SH-SY5Y (cell line): ENCODE measurements around the gene SUMF2.
A peak's percentile ranks its signal among the peaks of the same experiment; 100 is the strongest.

Experiments
- GATA2 ChIP-seq: IDR thresholded peaks from 2 replicates; pipeline ENCODE4 v1.6.1; 2011; ENCODE audit warnings: mild to moderate bottlenecking, low read depth, low read length
- GATA3 ChIP-seq: IDR thresholded peaks from 2 replicates; pipeline ENCODE4 v1.6.1; 2011; ENCODE audit warnings: low read depth, mild to moderate bottlenecking, low read length, moderate library complexity

The SUMF2 gene

DNA sequence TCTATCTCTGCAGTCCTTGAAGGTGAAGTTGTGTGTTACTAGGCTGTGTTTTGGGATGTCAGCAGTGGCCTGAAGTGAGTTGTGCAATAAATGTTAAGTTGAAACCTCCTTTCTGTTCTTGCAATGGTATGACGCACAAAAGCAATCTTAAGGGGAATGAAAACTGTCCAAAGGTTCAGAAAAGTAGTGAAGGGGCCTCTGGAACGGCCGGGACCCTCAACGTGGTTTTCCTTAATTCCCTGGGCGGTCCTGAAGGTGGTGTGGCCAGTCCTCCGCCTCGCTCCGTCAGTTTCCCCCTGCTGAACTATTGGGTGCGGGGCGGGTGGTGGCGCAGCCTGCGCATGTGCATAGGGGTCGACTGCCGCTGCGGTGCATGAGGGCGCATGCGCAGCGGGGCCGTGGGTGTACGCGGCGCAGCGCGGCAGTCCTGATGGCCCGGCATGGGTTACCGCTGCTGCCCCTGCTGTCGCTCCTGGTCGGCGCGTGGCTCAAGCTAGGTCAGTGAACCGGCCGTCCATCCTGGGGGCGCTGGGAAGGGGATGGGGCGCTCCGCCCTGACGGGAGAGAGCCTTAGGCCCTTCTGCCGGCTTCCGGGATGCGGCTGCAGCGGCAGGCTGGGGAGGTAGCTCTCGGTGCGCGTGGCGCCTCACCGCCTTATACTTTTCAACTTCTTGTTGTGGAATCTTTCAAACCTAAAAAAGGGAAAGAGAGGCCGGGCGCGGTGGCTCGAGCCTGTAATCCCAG, at the start of gene SUMF2:
Gene SUMF2, plus strand, starts transcription at position 405 of the 744 bp plus-strand sequence. Its CDS starts 26 bp downstream, at position 431.
- TF ChIP-seq GATA2 (no peak), GATA3 (no peak)

DNA sequence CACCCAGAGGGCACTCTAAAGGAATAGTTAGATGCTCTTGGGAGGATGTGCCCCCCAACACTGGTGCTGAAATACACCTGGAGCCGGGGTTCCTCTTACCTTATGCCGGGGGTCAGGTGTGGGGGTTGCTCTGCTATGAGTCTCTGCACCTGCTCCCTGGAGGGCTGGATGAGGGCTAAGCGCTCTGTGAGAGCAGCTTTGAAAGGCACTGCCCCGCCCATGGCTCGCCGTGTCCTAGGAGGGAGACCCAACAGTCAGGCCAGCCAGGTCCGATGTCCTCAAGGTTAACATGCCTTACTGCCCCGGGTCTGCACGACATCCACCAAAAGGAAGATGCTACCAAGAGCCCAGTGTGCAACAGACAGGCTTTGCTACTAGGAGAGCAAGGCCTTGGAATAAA, 44.6 kb upstream of the SUMF2 start:
- no peak for TF ChIP-seq GATA3
- no peak for TF ChIP-seq GATA2

DNA sequence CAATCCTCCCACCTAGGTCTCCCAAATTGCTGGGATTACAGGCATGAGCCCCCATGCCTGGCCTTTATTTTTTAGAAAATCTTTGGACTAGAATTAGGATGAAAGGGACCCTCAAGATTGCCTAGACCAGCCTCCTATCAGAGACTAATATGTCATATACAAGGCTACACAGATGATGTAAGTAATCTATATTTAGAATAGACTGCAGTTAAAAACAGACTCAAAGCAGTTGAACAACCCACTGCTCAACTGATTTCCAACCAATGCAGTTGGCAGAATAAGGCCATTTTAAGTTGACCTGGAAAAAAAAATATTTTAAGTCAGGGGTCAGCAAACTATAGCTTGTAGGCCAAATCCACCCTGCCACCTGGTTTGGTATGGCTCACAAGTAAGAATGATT, 40.6 kb upstream of the SUMF2 start:
- no peak for TF ChIP-seq GATA3
- TF ChIP-seq GATA2, result no peak

DNA sequence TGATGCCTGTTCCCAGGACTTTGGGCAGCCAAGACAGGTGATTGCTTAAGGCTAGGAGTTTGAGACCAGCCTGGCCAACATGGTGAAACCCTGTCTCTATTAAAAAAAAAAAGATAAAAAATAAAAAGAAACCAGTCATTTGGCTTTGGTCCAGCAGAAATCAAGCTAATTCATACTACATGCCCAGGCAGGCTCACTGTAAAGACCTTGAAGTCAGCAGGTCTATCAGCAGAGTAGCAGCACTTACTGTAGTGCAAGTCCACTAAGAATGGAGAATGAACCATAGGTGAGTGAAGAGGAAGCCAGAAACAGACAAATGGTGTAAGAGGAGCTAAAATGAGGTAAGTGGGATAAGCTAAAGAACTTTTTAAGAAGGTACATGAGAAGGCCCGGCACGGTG, 37.5 kb upstream of the SUMF2 start:
- no peak for TF ChIP-seq GATA3
- TF ChIP-seq GATA2, result no peak

DNA sequence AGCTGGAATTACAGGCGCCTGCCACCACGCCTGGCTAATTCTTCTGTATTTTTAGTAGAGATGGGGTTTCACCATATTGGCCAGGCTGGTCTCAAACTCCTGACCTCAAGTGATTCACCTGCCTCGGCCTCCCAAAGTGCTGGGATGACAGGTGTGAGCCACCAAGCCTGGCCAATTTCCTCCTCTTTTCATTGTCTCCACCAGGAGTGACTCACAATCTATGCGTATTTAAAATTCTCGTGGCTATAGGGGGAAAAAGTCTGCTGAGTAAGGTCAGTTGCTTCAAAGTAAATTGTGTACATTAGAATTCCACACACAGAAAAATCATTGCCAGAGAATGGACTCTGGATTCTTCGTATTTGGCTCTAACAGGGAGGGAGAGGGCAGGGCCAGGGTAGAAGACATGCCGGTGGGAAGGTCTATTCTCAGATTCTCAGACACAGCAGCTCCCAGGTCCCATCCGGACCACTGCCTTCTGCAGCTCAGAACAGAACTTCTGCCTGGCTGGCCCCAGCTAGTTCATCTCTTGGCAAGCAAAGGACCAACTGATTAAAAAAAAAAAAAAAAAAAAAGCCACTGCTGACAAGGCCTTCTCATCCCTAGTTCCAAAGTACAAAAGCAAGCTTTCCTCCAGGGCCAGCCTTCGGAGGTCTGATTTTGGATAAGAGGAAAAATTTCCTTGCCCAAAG, 35.0 kb upstream of the SUMF2 start:
- TF ChIP-seq GATA2 (no peak), GATA3 (no peak)

DNA sequence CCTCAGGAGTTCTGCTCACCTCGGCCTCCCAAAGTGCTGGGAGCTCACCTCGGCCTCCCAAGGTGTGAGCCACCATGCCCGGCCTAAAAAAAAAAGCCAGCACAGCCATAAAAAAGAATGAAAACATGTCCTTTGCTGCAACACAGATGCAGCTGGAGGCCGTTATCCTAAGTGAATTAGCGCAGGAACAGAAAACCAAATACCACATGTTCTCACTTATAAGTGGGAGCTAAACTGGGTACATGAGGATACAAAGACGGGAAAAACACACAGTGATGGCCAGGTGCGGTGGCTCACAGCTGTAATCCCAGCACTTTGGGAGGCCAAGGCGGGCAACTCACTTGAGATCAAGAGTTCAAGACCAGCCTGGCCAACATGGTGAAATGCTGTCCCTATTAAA, 33.7 kb upstream of the SUMF2 start:
- TF ChIP-seq GATA3 (no peak), GATA2 (no peak)

DNA sequence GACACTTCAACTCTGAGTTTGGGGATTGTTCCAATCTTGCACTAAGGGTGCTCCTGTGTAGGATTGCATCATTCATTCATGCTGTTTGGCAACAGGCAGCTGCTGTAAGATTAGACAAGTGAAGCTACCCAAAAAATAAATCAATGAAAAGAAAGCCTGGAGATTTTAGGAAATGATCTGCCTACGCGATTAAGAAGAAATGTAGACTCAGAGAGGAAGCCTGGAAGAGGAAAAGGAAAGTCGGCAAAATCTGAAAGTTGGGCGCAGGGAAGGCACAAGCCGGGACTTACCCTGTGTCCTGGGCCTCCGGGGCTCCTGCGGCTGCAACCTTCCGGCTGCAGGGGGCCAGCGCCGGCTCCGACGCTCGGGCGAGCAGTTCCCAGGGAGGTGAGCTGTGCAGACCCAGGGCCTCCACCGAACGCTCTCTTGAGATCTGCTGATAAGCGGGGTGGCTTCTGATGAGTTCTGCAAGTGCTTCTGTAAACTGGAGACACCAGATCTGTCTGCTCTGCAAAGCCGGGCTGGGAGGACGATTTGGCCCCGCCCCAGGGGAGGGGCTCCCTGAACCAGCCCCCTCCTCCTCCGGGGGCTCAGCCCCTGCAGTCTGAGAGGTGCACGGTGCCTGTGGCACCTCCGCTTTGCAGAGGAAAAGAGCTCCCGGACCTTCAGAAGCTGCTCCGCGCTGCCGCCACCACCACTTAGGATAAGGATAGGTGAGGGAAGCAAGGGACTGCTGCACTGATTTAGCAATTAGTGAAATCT, 30.2 kb upstream of the SUMF2 start:
- TF ChIP-seq GATA2 (peak; percentile 99), GATA3 (peak; percentile 93)

DNA sequence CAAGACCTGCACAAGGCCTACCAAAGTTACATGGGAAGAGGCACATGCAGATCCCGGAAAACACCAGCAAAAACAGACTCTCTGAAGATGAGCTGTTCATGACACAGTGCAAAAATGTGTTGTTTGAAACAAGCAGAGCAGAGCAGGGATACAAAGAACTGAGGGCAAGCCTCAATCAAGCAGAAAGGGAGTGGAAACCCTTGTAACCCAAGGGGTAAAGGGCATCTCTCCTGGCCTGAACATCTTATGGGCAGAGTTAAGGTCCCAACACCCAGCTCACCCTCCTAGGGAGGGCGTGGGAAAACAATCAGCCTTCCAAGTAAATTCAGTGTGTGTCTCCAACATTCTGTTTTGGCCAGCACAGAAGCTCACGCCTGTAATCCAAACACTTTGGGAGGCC, 23.4 kb upstream of the SUMF2 start:
- TF ChIP-seq GATA3 (no peak), GATA2 (no peak)

DNA sequence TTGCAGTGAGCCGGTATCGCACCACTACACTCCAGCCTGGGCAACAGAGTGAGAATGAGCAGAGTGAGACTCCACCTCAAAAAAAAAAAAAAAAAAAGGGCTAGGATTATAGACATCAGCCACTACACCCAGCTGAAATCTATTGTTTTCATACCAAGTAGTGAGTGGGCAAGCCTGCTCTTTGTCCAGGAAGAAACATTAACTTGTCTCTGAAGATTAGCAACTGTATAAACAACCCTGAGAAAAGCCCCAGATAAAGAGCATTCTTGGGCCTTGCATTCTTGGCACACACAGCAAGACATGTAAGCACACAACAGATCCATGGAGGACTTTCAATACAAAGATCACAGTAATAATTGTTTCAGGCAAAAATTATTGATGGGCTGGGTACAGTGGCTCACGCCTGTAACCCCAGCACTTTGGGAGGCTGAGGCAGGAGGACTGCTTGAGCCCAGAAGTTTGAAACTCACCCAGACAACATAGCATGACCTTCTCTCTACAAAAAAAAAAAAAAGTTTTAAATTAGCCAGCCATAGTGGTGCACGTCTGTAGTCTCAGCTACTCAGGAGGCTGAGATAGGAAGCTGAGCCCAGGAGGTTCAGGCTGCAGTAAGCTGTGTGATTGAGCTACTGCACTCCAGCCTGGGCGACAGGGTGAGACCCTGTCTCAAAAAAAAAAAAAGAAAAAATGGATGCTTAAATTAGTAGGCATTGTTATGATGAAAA, 17.2 kb upstream of the SUMF2 start:
- TF ChIP-seq GATA3 (no peak), GATA2 (no peak)

DNA sequence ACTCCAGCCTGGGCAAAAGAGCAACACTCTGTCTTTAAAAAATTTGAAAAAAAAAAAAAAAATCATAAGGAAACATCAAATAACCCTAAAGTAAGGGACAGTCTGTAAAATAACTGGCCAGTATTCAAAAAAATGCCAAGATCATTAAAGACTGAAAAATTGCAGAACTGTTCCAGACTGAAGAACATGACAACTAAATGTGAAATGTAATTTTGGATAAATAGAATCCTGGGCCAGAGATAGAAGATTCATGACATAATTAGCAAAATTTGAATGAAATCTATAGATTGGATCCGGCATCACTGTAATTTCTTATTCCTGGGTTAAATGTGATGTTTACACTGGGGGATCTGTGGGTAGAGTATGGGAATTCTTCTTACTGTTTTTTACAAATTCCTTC, 15.8 kb upstream of the SUMF2 start:
- TF ChIP-seq GATA2, result no peak
- TF ChIP-seq GATA3, result no peak

DNA sequence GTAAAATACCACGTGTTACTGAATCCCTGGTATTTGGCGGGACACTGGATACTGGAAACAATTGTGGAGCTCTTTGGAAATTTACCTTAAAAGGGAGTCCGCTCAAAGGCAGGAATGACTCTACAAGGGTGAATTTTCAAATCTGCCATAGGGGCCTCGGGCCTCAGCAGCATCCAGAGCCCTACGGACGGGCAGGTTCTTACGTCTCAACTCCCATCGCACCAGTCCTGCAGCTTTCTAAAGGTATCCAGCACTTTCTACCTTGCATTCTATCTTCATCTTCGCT, 13.1 kb upstream of the SUMF2 start:
- TF ChIP-seq GATA3 (no peak), GATA2 (no peak)

DNA sequence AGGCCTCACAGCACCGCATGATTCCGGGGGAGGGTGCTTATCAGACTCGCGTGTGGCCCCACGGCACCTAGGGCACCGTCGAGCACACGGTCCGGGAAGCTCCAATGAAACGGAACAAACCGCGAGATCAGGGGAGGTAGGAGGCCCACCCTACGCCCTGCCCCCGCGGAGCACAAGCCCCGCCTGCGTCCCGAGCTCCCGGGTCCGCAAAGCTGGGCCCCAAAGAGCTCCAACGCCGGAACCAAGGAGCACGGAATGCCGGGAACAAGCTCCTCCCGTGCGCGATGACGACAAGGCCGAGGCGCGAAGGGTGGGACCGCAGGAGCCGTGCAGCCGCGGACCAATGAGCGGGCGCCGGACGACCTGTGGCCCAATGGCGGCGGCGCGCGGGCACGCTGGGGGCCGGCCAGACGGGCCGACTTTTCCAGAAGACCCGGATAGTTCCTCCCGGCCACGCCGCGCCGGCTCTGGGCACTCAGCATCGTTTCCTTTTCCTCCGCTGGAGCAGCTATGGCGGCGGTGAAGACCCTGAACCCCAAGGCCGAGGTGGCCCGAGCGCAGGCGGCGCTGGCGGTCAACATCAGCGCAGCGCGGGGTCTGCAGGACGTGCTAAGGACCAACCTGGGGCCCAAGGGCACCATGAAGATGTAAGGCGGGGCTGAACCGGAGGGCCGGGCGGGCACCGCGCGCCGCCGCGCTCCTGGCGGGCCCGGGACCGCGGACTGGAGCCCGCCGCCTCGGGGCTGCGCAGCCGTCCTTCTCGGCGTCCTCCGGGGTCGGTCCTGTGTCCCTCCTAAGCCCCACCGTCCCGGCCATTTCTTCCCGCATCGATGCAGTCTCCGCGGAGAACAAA, 12.5 kb upstream of the SUMF2 start, which contains the start of the genes CCT6A and PSPH:
Gene CCT6A, plus strand, starts transcription at position 427 of the 853 bp plus-strand sequence. Its CDS starts 84 bp downstream, at position 511.
Gene PSPH, minus strand, starts transcription at position 106 of the 853 bp plus-strand sequence. CDS start 30,232 bp downstream, outside the sequence.
- no peak for TF ChIP-seq GATA3
- peak; percentile 44 for TF ChIP-seq GATA2

DNA sequence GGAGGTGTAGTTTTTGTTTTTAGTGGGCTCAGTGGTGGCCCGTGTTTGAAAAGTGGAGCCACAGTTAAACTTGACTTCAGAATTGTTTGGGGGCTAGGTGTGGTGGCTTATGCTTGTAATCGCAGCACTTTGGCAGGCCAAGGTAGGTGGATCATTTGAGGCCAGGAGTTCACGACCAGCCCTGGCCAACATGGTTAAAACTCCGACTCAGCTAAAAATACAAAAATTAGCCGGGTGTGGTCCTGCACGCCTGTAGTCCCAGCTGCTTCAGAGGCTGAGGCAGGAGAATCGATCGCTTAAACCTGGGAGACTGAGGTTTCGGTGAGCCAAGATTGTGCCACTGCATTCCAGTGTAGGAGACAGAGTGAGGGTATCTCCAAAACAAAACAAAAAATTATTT, 10.7 kb upstream of the SUMF2 start:
- TF ChIP-seq GATA2, result no peak
- TF ChIP-seq GATA3, result no peak
